PC-3 (cell line): ENCODE measurements around the gene GABRB3.

Source experiments
- EZH2 ChIP-seq: fragments of 300-600 bp; sonication (generic); IDR thresholded peaks from one replicate; pipeline ENCODE4 v1.6.1; 2017; ENCODE audit warnings: antibody characterized with exemption, mild to moderate bottlenecking, low read length; ENCODE audit not compliant: unreplicated experiment
- EZH2phosphoT487 ChIP-seq: fragments of 300-600 bp; sonication (generic); IDR thresholded peaks from 2 replicates; pipeline ENCODE4 v1.6.1; 2018; ENCODE audit warnings: mild to moderate bottlenecking, antibody characterized with exemption, low read length, borderline replicate concordance
- TF ChIP-seq, protein P1 (sequence below): fragments of 300-600 bp; sonication (generic); conservative IDR thresholded peaks from 2 replicates; pipeline ENCODE4 v1.5.1; 2017; ENCODE audit warnings: antibody characterized with exemption, low read depth, mild to moderate bottlenecking, low read length

GRCh38 chr15:26807517-26808427, 34.9 kb upstream of the GABRB3 start:
- TF ChIP-seq, protein P1, sequence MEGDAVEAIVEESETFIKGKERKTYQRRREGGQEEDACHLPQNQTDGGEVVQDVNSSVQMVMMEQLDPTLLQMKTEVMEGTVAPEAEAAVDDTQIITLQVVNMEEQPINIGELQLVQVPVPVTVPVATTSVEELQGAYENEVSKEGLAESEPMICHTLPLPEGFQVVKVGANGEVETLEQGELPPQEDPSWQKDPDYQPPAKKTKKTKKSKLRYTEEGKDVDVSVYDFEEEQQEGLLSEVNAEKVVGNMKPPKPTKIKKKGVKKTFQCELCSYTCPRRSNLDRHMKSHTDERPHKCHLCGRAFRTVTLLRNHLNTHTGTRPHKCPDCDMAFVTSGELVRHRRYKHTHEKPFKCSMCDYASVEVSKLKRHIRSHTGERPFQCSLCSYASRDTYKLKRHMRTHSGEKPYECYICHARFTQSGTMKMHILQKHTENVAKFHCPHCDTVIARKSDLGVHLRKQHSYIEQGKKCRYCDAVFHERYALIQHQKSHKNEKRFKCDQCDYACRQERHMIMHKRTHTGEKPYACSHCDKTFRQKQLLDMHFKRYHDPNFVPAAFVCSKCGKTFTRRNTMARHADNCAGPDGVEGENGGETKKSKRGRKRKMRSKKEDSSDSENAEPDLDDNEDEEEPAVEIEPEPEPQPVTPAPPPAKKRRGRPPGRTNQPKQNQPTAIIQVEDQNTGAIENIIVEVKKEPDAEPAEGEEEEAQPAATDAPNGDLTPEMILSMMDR: no peak
- TF ChIP-seq EZH2: no peak
- no peak for TF ChIP-seq EZH2phosphoT487
